ENCODE measurements around the gene HIPK1.

- TF ChIP-seq CTCF (IDR thresholded peaks at IDR 0.05) (no peak), POLR2A (IDR thresholded peaks at IDR 0.05) (no peak)
Measured at GRCh38 chr1:114024049-114024448, 94.9 kb downstream of the HIPK1 start.

Measured in testis (tissue), 2 donors.